Lower lobe of right lung (tissue), 2 donors: Measurements from ENCODE around the gene SPCS2. TPM values are rescaled to one million over a fixed set of nuclear protein-coding genes. Genes with fewer than 3 reads are reported as not detected.

Experiments used
- ATAC-seq, 2 donors: fragments of 200-7000 bp; cut with Tn5 transposase; one replicate each; pipeline ENCODE4 v1.9.1; 2020 to 2022; ENCODE audit warnings: mild to moderate bottlenecking in 2 of 2, moderate library complexity in 2 of 2
- DNase-seq: peaks from one replicate; pipeline ENCODE4 v3.0.0-alpha.2; 2020
- H3K27ac ChIP-seq: fragments of 200-600 bp; one replicate; pipeline ENCODE4 v1.8.0; 2022
- H3K27me3 ChIP-seq: fragments of 200-600 bp; one replicate; pipeline ENCODE4 v1.8.0; 2022; ENCODE audit warnings: low read depth
- H3K36me3 ChIP-seq: fragments of 200-600 bp; one replicate; pipeline ENCODE4 v1.8.0; 2022; ENCODE audit warnings: mild to moderate bottlenecking
- H3K4me1 ChIP-seq: fragments of 200-600 bp; one replicate; pipeline ENCODE4 v1.8.0; 2022
- H3K4me3 ChIP-seq: fragments of 200-600 bp; one replicate; pipeline ENCODE4 v1.8.0; 2022; ENCODE audit warnings: mild to moderate bottlenecking
- H3K9me3 ChIP-seq: fragments of 200-600 bp; one replicate; pipeline ENCODE4 v1.8.0; 2022
- CTCF ChIP-seq: fragments of 200-600 bp; IDR thresholded peaks from one replicate; pipeline ENCODE4 v1.8.0; 2022; ENCODE audit warnings: antibody characterized with exemption, mild to moderate bottlenecking
- intact Hi-C: fragments of 100-400 bp; cut with DNase I; formaldehyde crosslinking; loops from one replicate; pipeline ENCODE4 v1.11.0; 2022
- total RNA-seq: library from RNA; stranded (reverse); fragmentation: NEBNext Ultra II Directional; extraction: Animal tissue kit (Norgen Biotek cat#: 25700); gene quantifications from one replicate; pipeline ENCODE4 v1.2.1, GENCODE V29; 2021
- donor health status: DM: no; HTN: yes; CAD: no; lungs with severe emphysema.

The SPCS2 gene
- total RNA-seq, 1 donor from 2014 or later = 149 TPM

DNA sequence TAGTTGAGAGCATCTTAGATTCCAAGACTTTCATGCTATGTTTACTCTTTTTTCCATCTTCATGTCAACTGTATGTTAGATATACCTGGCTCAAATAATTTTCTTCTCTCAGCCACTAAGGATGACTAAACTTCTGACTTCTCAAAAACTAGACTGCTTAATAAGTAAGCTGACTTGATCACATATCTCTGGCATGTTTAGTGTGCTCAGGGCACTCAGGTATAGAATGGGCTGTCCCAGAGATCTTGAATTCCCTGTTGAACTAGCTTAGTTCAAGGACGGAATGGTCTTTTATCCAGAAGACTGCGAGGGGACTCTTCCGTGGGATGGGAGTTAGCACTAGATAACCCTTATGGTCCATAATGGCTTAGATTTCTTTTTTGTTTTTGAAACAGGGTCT, 52.6 kb downstream of the SPCS2 start:
- DNase-seq (no peak), ATAC-seq (no peak)
- TF ChIP-seq CTCF = no peak
- H3K4me3 ChIP-seq = no peak overlapping the region
- no peaks in the 10 kb centered on the region for H3K27me3 ChIP-seq
- H3K4me1 ChIP-seq = no peaks in the 10 kb centered on the region
- H3K36me3 ChIP-seq = peaks cover 22% of the 10 kb centered on the region
- no peak overlapping the region for H3K27ac ChIP-seq
- intact Hi-C loops = no loop called here
- H3K9me3 ChIP-seq = no peaks in the 10 kb centered on the region

GRCh38 chr11:75002516-75002915, 53.5 kb downstream of the SPCS2 start:
- H3K4me1 ChIP-seq = no peaks in the 10 kb centered on the region
- DNase-seq (no peak), ATAC-seq (no peak)
- H3K4me3 ChIP-seq = no peak overlapping the region
- H3K9me3 ChIP-seq = no peaks in the 10 kb centered on the region
- H3K27me3 ChIP-seq = no peaks in the 10 kb centered on the region
- intact Hi-C loops = no loop called here
- peaks cover 23% of the 10 kb centered on the region for H3K36me3 ChIP-seq
- TF ChIP-seq CTCF = no peak
- H3K27ac ChIP-seq = no peak overlapping the region

DNA sequence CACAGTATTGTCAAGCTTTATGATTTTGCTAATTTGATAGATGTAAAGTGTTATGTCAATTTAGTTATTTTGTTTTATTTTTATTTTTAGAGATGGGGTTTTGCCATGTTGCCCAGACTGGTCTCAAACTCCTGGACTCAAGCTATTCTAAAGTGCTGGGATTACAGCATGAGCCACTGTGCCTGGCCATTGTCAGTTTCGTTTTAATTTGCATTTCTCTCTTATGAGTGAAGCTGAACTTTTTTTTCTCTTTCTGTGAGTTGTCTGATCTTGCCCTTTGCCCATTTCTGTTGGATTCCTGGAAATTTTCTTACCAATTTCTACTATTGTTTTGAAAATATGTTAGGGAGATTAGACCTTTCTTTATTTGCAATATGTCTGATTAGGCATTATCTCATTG, 55.1 kb downstream of the SPCS2 start:
- H3K36me3 ChIP-seq = peaks cover 30% of the 10 kb centered on the region
- no peaks in the 10 kb centered on the region for H3K9me3 ChIP-seq
- no peaks in the 10 kb centered on the region for H3K4me1 ChIP-seq
- TF ChIP-seq CTCF = no peak
- H3K4me3 ChIP-seq = no peak overlapping the region
- H3K27ac ChIP-seq = no peak overlapping the region
- intact Hi-C loops = no loop called here
- ATAC-seq (no peak), DNase-seq (no peak)
- no peaks in the 10 kb centered on the region for H3K27me3 ChIP-seq

DNA sequence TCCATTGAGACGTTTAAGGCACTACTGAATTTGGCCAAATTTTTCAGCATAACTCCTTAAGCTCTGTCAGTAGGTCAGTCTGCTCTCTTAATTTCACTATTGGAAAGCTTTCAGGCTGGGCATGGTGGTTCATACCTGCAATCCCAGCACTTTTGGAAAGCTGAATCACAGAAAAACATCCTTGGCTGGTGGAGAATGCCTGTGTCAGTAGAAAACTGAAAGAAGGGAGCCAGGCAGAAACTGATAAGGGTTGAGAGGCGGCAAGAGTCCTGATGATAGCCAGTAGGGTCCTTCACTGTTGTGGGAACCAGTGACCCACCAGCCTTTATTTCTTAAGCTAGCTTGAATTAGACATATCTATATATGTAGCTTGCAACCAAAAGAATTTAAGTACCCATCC, 62.3 kb downstream of the SPCS2 start:
- Histone ChIP-seq H3K4me1 (no peaks in the 10 kb centered on the region), H3K27ac (no peak overlapping the region), H3K27me3 (no peaks in the 10 kb centered on the region), H3K9me3 (no peaks in the 10 kb centered on the region), H3K36me3 (peaks cover 23% of the 10 kb centered on the region), H3K4me3 (no peak overlapping the region)
- no peak for DNase-seq
- no peak for TF ChIP-seq CTCF
- ATAC-seq = no peak
- intact Hi-C loops = no loop called here

DNA sequence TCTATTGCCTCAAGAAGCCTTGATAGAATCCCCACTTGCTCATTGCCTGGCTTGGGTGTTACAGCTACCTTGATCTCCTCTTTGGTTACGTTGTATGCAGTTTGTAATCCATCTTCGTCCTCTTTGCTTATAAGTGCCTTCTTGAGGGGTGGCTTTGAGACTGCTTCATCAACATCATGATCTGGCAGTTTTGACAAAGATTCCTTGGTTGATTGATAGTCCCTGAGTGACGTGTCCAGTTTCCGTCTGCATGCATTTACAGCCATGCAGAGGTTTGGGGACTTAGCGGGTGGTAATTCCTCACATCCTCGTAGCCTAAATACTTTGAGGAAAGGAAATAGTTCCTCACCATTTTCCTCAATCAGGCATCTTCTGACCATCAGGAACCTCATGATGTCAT, 62.8 kb downstream of the SPCS2 start:
- Histone ChIP-seq H3K27me3 (no peaks in the 10 kb centered on the region), H3K9me3 (no peaks in the 10 kb centered on the region), H3K4me3 (no peak overlapping the region), H3K27ac (no peak overlapping the region), H3K36me3 (peaks cover 18% of the 10 kb centered on the region), H3K4me1 (no peaks in the 10 kb centered on the region)
- DNase-seq (no peak), ATAC-seq (no peak)
- intact Hi-C loops = no loop called here
- TF ChIP-seq CTCF = no peak

DNA sequence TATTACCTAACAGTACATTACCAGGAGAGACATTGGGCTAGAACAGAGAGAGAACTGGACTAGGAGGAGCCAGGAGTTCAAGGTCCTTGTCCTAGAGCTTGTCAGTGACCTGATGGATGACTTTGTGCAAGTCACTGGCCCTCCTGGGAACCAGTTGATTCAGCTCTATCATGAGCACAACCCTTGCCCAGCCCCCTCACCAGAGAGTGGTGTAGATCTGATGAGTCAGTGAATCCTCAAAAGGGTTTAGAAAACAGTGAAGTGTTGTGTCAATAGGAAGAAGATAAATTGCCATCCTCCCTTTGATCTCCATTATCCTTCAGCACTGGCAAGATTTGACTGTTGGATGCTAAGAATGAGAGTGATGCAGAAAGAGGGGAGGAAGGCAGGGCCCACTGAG, 64.0 kb downstream of the SPCS2 start:
- H3K27me3 ChIP-seq = no peaks in the 10 kb centered on the region
- no peak for DNase-seq
- no peak for TF ChIP-seq CTCF
- intact Hi-C loops = no loop called here
- H3K9me3 ChIP-seq = no peaks in the 10 kb centered on the region
- peaks cover 8% of the 10 kb centered on the region for H3K36me3 ChIP-seq
- H3K27ac ChIP-seq = no peak overlapping the region
- no peaks in the 10 kb centered on the region for H3K4me1 ChIP-seq
- H3K4me3 ChIP-seq = no peak overlapping the region
- ATAC-seq = no peak
